ENCODE data around the gene FHOD1. TPM values are rescaled to one million over a fixed set of nuclear protein-coding genes. Genes with fewer than 3 reads are reported as not detected.

The FHOD1 gene
- total and polyA plus RNA-seq, 2 of the 4 experiments (the other 2 are of a cell fraction): 13.8 to 64.0 TPM

DNA sequence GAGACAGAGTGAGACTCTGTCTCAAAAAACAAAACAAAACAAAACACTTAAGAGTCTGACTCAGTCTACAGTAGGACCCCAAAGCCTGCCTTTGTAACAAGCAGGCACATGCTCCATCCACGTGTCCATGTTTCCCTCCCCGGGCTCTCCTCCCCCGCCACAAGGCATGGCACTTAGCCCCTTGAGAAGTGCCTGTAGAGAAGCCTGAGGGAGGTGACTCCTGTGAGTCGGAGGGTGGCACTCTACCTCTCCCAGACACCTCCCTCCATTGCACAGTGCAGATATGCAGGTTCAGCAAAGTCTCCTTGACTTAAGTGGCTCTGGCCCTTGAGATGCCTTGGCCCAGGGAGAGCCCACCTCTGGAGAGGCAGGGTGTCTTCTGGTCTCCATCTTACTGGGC is 6.8 kb downstream of the FHOD1 start:
- Histone ChIP-seq H3K27me3 (ENCODE audit: control insufficient read depth, insufficient read depth, low read length) (no peaks in the 10 kb centered on the region), H3K18ac (ENCODE audit: low read depth, low read length) (peak overlapping the region; percentile 70), H2BK20ac (ENCODE audit: low read depth, low read length) (peak overlapping the region; percentile 91), H2BK15ac (ENCODE audit: low read depth, low read length) (peak overlapping the region; percentile 97; the same call in 2 of the 3 replicates), H2AK9ac (replicated peaks; ENCODE audit: low read depth, low read length, poor library complexity) (peak overlapping the region; percentile 80), H3K4ac (ENCODE audit: low read depth, low read length) (peak overlapping the region; percentile 98), H3K4me3 (ENCODE audit: insufficient read depth, low read depth, low read length) (no peak overlapping the region), H4K8ac (ENCODE audit: low read depth in 2 of 2, low read length in 2 of 2) (peak overlapping the region; percentile 44 to 94), H3K56ac (ENCODE audit: extremely low read depth, insufficient read depth, low read length) (peak overlapping the region; percentile 89), H3K9ac (ENCODE audit: low read depth, low read length) (peak overlapping the region; percentile 62), H3K4me2 (ENCODE audit: low read depth, low read length) (peak overlapping the region; percentile 30; the same call in 1 of the 2 replicates), H2AK5ac (ENCODE audit: low read depth, low read length) (peak overlapping the region; percentile 99), H2BK120ac (ENCODE audit: low read depth, low read length) (peak overlapping the region; percentile 95), H3K36me3 (ENCODE audit: control insufficient read depth, insufficient read depth, low read length) (peaks cover 35% of the 10 kb centered on the region), H2AFZ (replicated peaks; ENCODE audit: low read length, poor library complexity) (peak overlapping the region; percentile 29), H4K5ac (ENCODE audit: low read depth, low read length) (peak overlapping the region; percentile 77), H3K4me1 (ENCODE audit: control insufficient read depth, insufficient read depth, low read length) (peaks cover 41% of the 10 kb centered on the region), H3K9me1 (ENCODE audit: insufficient read depth, low read length) (peaks cover 42% of the 10 kb centered on the region), H2BK5ac (ENCODE audit: low read depth, low read length, poor library complexity, severe bottlenecking) (peak overlapping the region; percentile 93), H3K14ac (replicated peaks; ENCODE audit: low read depth, low read length) (peak overlapping the region; percentile 95), H3K79me1 (ENCODE audit: low read depth in 1 of 2, low read length in 2 of 2) (peaks cover 34 to 84% of the 10 kb centered on the region in 2 experiments; a peak in 3 of 4 replicates), H3K23ac (ENCODE audit: low read depth, low read length) (peak overlapping the region; percentile 98), H3K27ac (ENCODE audit: insufficient read depth, low read length) (peak overlapping the region; percentile 80), H3K9me3 (ENCODE audit: control insufficient read depth, insufficient read depth, low read length) (no peaks in the 10 kb centered on the region), H4K20me1 (ENCODE audit: insufficient read depth, low read length) (no peaks in the 10 kb centered on the region; the same call in 1 of the 2 replicates), H4K91ac (ENCODE audit: insufficient read depth, low read depth, low read length) (peak overlapping the region; percentile 95)
- WGBS, 2 experiments (ENCODE audit: extremely low coverage in 2 of 2, insufficient read length in 1 of 2): no CpG with 5 or more reads among the region's 4 CpGs
- intact Hi-C loops (cut with micrococcal nuclease) (no loop called here), in situ Hi-C loops (cut with MboI; ENCODE audit: low sequenced_read_pairs) (no loop called here), dilution Hi-C loops (cut with HindIII; ENCODE audit: low sequenced_read_pairs, unreplicated experiment) (no loop called here)
- BruUV-seq (replicated peaks): no TSS peak
- ChIA-PET POLR2A (ENCODE audit: unreplicated experiment) (interaction anchor here (0.7 kb wide), 1 partner anchor 84 kb away, joined by 7 read pairs; no protein-coding TSS in a partner anchor), CTCF (interaction anchor here (0.7 kb wide), 1 partner anchor 241 kb away, joined by 3 read pairs; no protein-coding TSS in a partner anchor)
- TF ChIP-seq ELK1 (IDR thresholded peaks at IDR 0.05; ENCODE audit: borderline replicate concordance, low read depth, low read length): no peak
- no peak for TF ChIP-seq SMC3 (IDR thresholded peaks at IDR 0.05; ENCODE audit: low read depth, low read length)
- TF ChIP-seq CEBPB (IDR thresholded peaks at IDR 0.05; ENCODE audit: low read depth, low read length): no peak
- TF ChIP-seq BHLHE40 (IDR thresholded peaks at IDR 0.05; ENCODE audit: low read depth, low read length): peak; percentile 52
- no peak for TF ChIP-seq RFX5 (IDR thresholded peaks at IDR 0.05; ENCODE audit: low read depth, low read length)
- TF ChIP-seq MAZ (IDR thresholded peaks at IDR 0.05; ENCODE audit: borderline replicate concordance, low read depth, low read length): no peak
- TF ChIP-seq CTCF (conservative IDR thresholded peaks at IDR 0.05; ENCODE audit: low read depth, low read length): no peak
- TF ChIP-seq MXI1 (IDR thresholded peaks at IDR 0.05; ENCODE audit: borderline replicate concordance, low read depth, low read length): 0 out of 2 replicates have a peak, but pooled peaks have one; percentile 51
- TF ChIP-seq USF2 (IDR thresholded peaks at IDR 0.05; ENCODE audit: low read depth, low read length): peak; percentile 63; the same call in 1 of the 2 replicates
- TF ChIP-seq NFE2L2 (IDR thresholded peaks at IDR 0.05; ENCODE audit: low read depth, low read length): no peak
- TF ChIP-seq RCOR1 (IDR thresholded peaks at IDR 0.05; ENCODE audit: insufficient replicate concordance, low read length): no peak
- TF ChIP-seq MAFK (IDR thresholded peaks at IDR 0.05; ENCODE audit: low read depth, low read length): no peak
- TF ChIP-seq CHD1 (IDR thresholded peaks at IDR 0.05; ENCODE audit: low read depth, low read length): no peak
- ATAC-seq (ENCODE audit: low read depth): peak; percentile 0; the same call in 1 of the 2 replicates
- DNase-seq: peak; percentile 48
